IPS-18c (cell line): ENCODE data around the gene HTT.

Experiments used
- H3K4me3 ChIP-seq: 2 replicates; pipeline ENCODE4 v1.7.0; 2013; ENCODE audit warnings: low read depth, mild to moderate bottlenecking, low read length, moderate library complexity; ENCODE audit not compliant: insufficient read depth
- H3K9me3 ChIP-seq: one replicate; pipeline ENCODE4 v1.6.1; 2013; ENCODE audit warnings: mild to moderate bottlenecking, low read length, moderate library complexity; ENCODE audit not compliant: control insufficient read depth, insufficient read depth

HTT gene

GRCh38 chr4:3074078-3074845 lies at the start of gene HTT, which contains the start of gene HTT-AS:
Gene HTT, plus strand, starts transcription at chr4:3074681. Its CDS starts 145 bp downstream, at chr4:3074826.
Gene HTT-AS, minus strand, starts transcription at chr4:3074538.
- H3K4me3 ChIP-seq, result peak within 1 kb of the TSS; percentile 100
- no peaks in the 10 kb centered on the region for H3K9me3 ChIP-seq

GRCh38 chr4:3025881-3026280 lies 48.6 kb upstream of the HTT start:
- no peaks in the 10 kb centered on the region for H3K9me3 ChIP-seq
- no peak overlapping the region for H3K4me3 ChIP-seq

GRCh38 chr4:3026540-3026939 lies 47.9 kb upstream of the HTT start:
- H3K9me3 ChIP-seq, result no peaks in the 10 kb centered on the region
- no peak overlapping the region for H3K4me3 ChIP-seq

- H3K4me3 ChIP-seq, result no peak overlapping the region
Measured at GRCh38 chr4:3029464-3029863, 45.0 kb upstream of the HTT start.

GRCh38 chr4:3030566-3031356 lies 43.7 kb upstream of the HTT start:
- H3K4me3 ChIP-seq, result no peak overlapping the region
- no peaks in the 10 kb centered on the region for H3K9me3 ChIP-seq

More at GRCh38 chr4:3029464-3029863, 45.0 kb upstream of the HTT start:
- no peaks in the 10 kb centered on the region for H3K9me3 ChIP-seq

GRCh38 chr4:3031357-3032082 lies 43.0 kb upstream of the HTT start:
- Histone ChIP-seq H3K4me3 (no peak overlapping the region), H3K9me3 (no peaks in the 10 kb centered on the region)

- H3K9me3 ChIP-seq, result no peaks in the 10 kb centered on the region
- H3K4me3 ChIP-seq, result no peak overlapping the region
Measured at GRCh38 chr4:3034231-3034630, 40.2 kb upstream of the HTT start.

- Histone ChIP-seq H3K9me3 (no peaks in the 10 kb centered on the region), H3K4me3 (no peak overlapping the region)
Measured at GRCh38 chr4:3035249-3035648, 39.2 kb upstream of the HTT start.

- Histone ChIP-seq H3K9me3 (no peaks in the 10 kb centered on the region), H3K4me3 (no peak overlapping the region)
Measured at GRCh38 chr4:3035674-3036073, 38.8 kb upstream of the HTT start.

GRCh38 chr4:3036131-3036952 lies 38.1 kb upstream of the HTT start:
- no peak overlapping the region; the same call in 1 of the 2 replicates for H3K4me3 ChIP-seq
- no peaks in the 10 kb centered on the region for H3K9me3 ChIP-seq

- H3K9me3 ChIP-seq, result no peaks in the 10 kb centered on the region
- H3K4me3 ChIP-seq, result no peak overlapping the region
Measured at GRCh38 chr4:3037957-3038461, 36.5 kb upstream of the HTT start.

GRCh38 chr4:3039706-3040366 lies 34.6 kb upstream of the HTT start:
- H3K9me3 ChIP-seq, result no peaks in the 10 kb centered on the region
- no peak overlapping the region for H3K4me3 ChIP-seq

- H3K9me3 ChIP-seq, result no peaks in the 10 kb centered on the region
- no peak overlapping the region for H3K4me3 ChIP-seq
Measured at GRCh38 chr4:3040452-3041191, 33.9 kb upstream of the HTT start.

GRCh38 chr4:3041192-3042142 lies 33.0 kb upstream of the HTT start:
- H3K9me3 ChIP-seq, result no peaks in the 10 kb centered on the region
- no peak overlapping the region for H3K4me3 ChIP-seq

- Histone ChIP-seq H3K4me3 (no peak overlapping the region), H3K9me3 (no peaks in the 10 kb centered on the region)
Measured at GRCh38 chr4:3042226-3042625, 32.3 kb upstream of the HTT start.
